Limb (tissue), 2 donors: ENCODE data around the gene MBD3L1.

ENCODE experiments used
- DNase-seq, 2 donors: peaks; one replicate each; pipeline ENCODE4 v3.0.0-alpha.2; 2016; ENCODE audit errors: extremely low spot score in 2 of 2

MBD3L1 gene

DNA sequence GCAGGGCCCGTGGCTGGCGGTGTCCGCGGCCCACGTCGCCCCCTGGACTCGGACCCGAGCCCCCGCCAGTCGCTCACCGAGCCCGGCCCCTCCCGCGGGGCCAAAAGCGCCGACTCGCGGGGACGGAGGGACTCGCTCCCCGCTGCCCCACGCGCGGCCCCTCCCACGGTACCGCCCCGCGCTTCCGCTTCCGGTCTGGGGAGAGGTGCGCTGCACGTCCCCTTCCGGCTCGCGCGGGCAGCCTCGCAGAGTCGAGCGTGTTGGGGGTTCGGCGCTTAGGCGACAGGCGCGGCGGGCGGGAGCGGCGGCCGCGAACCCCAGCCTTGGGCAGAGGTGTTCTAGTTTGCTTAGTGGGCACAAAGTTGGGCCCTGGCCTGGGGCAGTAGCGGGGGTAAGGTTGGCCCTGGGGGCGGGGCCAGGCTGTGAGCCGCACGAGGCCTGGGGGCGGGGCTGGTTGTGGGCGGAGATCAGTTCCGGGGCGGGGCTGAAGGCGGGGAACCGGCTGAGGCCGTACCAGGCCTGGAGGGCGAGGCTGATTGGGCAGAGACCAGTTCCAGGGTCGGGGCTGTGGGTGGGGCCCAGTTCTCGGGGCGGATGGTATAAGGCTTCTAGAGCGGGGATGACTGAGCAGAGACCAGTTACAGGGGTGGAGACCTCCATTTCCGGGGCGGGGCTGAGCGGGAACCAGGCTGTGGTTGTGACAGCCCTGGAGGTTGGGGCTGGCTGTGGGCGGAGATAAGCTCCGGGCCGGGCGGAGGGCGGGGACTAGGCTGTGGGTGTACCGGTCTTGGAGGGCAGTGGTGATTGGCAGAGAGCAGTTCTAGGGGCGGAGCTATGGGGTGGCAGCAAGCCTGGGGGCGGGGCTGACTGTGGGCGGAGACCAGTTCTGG is at the start of gene MBD3L1, which contains the start of gene ZNF558:
TSS of gene MBD3L1 (plus strand) at position 246 of the 890 bp plus-strand sequence. CDS start 10,302 bp downstream, outside the sequence.
TSS of gene ZNF558 (minus strand) at position 173 of the 890 bp plus-strand sequence. CDS start 9,645 bp downstream, outside the sequence.
- peak; percentile 94 to 99 for DNase-seq

DNA sequence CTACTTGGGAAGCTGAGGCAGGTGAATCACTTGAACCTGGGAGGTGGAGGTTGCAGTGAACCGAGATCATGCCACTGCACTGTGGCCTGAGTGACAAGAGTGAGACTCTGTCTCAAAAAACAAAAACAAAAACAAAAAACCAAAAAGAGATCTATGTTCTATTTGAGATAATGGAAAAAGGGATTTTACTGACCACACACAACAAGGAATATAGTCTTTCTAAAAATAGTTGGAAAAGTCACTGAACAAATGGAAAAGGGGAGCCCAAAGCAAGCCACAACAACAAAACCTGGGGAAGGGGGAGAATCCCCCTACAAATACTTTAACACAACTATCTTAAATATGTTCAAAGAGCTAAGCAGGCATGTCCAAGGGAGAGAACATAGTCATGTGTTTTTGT is 37.4 kb upstream of the MBD3L1 start:
- no peak for DNase-seq

DNA sequence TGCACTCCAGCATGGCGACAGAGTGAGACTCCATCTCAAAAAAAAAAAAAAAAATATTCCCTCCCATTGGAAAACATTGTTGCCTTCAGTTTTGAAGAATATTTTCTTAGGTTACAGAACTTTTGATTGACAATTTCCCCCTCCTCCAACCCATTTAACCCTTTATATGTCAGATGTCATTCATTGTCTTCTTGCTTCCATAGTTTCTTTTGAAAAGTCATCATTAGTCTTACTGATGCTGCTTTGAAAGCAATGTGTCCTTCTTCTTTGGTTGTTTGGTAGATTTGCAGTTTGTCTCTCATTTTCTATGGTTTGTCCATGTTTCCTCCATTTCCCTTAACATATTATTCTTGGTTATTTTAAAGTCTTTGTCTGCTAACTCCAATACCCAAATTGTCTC is 25.5 kb upstream of the MBD3L1 start:
- no peak for DNase-seq

DNA sequence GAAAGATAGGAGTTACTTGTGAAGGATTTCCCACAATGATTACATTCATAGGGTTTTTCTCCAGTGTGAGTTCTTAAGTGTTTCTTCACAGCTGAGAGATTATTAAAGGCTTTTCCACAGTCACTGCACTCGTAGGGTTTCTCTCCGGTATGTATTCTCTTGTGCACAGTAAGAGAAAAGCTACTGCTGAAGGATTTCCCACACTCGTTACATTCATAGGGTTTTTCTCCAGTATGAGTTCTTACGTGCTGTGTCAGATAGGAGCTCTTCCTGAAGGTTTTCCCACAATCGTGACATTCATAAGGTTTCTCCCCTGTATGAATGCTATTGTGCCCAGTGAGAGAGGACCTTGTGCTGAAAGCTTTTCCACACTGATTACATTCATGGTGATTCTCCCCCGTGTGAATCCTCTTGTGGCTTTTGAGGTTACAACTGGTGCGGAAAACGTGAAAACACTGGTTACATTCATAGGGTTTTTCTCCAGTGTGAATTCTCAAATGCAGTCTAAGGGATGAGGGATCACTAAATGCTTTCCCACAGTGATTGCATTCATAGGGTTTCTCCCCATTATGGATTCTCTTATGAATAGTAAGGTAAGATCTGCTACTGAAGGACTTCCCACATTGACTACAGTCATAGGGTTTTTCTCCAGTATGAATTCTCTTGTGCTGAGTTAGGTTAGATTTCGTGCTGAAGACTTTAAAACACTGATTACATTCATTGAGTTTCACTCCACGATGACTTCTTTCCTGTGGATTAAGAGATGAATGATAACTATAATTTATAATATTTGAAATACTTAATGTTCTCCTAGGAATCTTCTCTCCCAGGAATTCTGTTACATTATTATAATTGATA is 20.6 kb upstream of the MBD3L1 start:
- DNase-seq, result no peak

DNA sequence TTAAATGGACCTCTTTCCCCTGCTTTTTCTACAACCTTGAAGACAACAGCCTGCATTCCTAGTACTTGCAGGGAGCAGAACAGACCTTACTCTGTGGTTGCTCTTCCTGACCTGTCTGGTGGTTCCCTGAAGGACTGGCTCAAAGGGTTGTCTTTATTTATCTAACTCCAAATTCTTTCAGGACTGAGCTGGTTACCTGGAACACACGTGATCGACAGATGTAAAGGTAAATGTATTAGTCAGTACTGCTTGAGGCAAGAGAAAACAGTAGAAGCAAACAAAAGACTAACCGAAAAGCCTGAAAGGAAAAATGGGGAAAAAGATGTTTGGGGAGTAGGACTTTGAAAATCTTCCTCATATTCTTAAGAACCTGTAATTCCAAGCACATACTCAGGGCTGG is 18.0 kb upstream of the MBD3L1 start:
- DNase-seq, result no peak

DNA sequence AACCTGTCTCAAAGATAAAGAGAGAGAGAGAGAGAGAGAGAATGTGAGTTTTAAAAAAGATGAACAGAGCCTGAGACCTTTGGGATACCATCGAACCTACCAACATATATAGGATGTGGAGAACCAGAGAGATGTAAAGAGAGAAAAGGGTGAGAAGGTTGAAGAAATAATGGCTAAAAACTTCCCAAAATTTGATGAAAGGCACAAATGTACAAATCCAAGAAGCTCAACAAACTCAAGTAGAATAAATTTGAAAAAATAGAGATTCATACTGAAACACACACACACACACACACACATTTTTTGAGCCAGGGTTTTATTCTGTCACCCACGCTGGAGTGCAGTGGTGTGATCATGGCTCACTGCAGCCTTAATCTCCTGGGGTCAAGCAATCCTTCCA is 16.4 kb upstream of the MBD3L1 start:
- DNase-seq, result no peak

DNA sequence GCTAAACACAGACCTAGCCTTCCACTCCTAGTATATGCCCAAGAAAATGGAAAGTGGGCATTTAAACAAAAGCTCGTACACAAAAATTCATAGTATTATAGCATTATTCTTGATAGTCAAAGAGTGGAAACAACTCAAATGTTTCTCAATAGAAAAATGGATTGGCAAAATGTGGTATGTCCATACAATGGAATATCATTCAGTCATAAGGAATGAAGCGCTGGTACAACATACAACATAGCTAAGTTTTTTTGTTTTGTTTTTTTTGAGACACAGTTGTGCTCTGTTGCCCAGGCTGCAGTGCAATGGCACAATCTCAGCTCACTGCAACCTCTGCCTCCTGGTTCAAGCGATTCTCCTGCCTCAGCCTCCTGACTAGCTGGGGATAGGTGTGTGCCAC is 11.9 kb upstream of the MBD3L1 start:
- DNase-seq, result no peak

DNA sequence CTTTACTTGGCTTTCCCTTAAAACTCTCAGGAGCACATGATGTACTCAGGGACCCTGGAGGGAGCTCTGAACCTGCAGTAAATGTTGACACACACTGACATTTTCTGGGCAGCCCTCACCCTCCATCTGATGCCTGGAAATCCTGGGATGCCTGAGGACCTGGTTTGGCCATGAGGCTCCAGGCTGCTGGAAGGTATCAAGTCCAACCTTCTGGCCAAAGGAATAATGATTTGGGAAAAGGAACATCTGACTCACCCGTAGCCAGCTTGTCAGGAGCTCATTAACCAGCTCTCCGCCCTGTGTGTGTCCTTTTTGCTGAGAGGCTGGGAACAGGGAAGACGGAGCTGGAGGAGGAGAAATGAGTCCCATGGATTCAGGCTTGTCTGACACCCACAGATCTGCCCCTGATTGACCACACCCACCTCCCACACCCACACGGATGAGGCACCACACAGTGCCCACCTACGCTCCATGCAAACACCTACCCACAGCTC is 10.4 kb upstream of the MBD3L1 start:
- DNase-seq, result no peak

DNA sequence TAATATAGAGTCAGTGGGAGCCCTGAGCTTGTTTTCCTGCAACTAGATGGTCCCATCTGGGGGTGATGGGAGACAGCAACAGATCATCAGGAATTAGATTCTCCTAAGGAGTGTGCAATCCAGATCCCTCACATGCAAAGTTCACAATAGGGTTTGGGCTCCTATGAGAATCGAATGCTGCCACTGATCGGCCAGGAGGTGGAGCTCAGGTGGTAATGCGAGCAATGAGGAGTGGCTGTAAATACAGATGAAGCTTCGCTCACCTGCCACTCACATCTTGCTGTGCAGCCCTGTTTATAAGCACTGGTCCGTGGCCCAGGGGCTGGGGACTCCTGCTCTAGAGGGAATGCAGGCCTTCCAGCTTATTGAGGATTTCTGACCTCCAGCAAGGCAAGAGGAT is 5.8 kb upstream of the MBD3L1 start:
- DNase-seq, result no peak

DNA sequence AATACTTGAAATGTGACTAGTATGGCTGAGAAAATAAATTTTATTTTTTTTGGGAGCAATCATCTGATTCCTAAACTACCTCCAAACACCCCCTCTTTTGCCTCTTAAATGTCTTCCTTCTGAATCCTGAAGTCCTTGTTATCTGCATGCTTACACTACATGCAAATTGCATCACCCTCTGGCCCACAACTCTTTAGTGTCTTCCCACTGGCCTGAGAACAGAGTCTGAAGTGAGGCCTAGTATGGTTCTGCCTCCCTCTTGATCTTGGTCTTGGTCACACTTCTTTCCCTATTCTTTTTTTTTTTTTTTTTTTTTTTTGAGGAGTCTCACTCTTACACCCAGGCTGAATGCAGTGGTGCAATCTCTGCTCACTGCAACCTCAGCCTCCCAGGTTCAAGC is 4.9 kb upstream of the MBD3L1 start:
- no peak for DNase-seq

DNA sequence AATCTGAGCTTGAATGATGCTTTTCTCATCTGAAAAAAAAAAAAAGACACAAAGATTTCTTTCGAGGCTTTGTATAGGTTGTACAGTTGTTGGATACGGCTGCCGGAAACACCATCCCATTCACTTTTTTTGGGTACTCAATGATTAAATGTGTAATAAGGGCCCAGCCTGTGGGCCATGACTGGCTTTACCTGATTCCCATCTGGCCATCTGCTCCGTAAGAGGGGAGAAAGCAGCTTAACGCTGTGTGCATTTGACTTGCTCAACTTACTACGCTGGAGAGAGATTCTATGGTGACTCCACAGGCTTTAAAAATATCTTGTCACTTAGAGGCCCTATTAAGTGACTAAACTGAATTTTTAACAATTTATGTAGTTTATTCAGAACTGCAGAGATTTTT is 804 bp upstream of the MBD3L1 start:
- peak in 1 of 2 donors; percentile 1 for DNase-seq

DNA sequence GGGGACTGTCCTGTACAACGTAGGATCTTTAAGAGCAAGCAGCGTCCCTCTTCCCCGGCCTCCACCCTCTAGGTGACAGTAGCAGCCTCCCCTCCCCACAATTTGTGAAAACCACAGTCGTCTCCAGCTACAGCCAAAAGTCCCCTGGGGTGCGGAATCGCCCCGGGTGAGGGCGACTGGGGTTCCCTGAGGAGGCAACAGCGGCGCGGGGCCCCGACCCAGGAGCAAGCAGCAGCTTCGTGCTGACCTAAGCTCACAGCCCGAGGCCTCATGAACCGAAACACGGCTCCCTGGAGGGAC is 395 bp upstream of the MBD3L1 start:
- DNase-seq, result peak in 1 of 2 donors; percentile 9

DNA sequence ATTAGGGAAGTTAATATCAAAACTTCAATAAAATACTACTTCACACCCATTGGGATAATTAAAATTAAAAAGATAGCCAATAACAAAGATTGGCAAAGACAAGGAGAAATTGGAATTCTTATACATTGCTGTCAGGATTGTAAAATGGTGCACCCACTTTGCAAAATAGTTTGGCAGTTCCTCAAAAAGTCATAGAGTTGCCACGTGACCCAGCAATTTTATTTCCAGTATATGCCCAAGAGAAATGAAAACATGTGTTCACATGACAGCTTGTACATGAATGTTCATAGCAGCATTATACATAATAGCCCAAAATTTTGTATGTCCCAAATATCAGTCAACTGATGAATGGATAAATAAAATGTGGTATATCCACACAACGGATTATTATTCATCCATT is 3.3 kb downstream of the MBD3L1 start:
- DNase-seq, result no peak

DNA sequence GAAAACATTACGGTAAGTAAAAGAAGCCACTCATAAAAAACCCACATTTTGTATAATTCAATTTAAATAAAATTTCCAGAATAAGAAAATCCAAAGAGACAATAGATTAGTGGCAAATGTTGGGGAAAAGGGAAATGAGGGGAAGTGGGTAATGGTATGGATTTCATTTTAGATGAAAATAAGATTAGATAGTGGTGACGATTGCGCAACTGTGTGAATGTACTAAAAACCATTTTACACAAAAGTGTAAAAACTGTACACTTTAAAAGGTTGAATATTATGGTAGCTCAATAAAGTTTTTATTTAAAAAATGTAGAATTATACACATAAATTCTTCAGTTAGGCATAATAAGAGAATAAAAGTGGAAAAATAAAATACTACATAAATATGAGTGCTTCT is 3.7 kb downstream of the MBD3L1 start:
- no peak for DNase-seq

DNA sequence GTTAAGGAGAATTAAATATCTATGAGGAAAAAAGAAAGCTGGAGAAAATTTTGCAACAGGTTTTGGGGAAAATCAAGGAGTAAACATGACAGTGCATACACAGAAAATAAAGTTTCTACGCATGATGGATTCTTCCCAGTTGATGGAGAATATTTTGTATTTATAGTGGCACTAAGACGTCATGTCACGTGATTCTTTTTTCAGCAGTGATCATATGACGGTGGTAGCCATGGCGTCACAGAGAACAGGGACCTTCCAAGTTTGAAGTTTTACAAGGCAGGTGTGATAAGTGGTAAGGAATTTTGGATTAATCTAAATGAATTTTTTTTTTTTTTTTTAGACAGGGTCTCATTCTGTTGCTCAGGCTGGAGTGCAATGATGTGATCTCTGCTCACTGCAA is 8.5 kb downstream of the MBD3L1 start:
- DNase-seq, result no peak

DNA sequence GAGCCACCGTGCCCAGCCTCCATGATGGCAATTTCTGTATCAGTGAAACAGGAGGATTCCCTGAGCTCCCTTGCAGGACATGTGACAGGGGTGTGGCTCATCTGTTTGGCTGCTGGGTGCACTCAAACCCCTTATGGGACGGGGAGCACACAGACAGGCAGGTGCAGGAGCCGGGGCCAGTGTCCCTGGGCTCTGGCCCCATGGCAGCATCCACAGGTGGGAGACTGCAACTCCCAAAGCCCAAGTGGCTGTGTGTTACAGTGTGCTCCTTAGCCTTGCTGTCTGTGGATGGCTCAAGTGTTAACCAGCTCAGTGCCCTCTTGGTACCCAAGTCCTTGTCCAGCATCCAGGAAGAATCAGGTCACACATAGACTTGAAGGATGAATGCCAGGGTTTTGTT is 14.6 kb downstream of the MBD3L1 start:
- no peak for DNase-seq

DNA sequence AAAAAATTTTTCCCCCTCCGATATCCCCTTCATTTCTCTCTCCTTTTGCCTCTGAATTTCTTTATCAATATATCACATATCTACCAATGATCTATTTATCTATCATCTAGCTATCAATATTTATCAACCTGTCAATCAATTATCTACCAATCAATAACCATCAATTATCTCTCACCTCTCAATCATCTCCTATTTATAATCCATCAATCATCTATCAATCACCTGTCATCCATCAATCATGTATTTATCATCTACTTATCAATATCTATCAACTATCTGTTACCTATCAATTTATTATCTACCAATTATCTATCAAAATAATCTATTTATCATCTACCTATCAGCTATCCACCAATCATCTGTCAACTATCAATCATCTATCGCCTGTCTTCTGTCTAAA is 17.1 kb downstream of the MBD3L1 start:
- DNase-seq, result no peak

DNA sequence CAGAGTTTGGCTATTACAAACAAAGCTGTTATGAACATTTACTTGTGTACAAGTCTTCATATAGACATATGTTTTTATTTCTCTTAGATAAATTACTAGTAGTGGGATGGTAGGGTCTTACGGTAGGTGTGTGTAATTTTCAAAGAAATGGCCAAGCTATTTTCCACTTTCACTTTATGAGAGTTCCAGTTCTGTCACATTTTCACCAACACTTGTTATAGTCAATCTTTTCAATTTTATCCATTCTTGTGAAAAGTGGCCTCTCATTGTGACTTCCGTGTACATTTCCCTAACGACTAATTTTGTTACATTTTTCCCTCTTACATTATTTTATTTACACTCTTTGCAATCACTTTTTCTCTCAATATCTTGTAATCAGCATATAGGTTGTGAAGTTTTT is 18.3 kb downstream of the MBD3L1 start:
- no peak for DNase-seq

DNA sequence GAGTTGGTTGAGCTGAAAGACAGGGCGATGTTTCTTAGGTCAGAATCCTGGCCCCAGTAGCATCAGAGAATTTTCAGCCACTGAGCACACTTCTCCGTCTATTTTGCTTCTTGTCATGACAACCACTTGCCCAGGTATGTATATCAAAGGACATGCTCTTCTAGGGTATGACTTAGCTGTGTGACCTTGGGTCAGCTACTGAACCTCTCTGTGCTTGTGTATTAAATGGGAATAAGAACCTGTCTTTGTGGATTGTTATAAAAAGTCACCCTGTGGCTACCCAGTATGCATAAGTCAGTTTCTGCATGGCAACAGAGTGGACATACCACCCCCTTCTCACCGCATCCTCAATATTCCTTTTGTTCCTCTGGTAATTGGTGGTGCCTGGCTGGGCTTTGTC is 26.1 kb downstream of the MBD3L1 start:
- DNase-seq, result no peak

DNA sequence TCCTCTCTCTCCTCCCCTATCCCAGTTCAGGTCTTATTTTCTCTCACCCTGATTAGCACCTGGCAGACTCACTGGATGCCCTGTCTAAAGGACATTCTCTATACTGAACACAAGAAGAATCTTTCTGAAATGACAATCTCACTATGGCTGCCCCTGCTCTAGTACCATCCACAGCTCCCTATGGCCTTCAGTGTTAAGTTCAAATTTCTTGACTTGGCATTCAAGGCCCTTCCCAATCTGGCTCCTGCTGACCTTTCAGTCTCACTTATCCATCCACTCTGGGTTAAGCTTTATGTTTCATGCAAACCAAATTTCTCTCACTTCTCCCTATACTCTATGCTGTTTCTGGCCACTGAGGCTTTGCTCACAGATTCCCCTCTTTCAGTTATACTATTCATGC is 34.2 kb downstream of the MBD3L1 start:
- no peak for DNase-seq

DNA sequence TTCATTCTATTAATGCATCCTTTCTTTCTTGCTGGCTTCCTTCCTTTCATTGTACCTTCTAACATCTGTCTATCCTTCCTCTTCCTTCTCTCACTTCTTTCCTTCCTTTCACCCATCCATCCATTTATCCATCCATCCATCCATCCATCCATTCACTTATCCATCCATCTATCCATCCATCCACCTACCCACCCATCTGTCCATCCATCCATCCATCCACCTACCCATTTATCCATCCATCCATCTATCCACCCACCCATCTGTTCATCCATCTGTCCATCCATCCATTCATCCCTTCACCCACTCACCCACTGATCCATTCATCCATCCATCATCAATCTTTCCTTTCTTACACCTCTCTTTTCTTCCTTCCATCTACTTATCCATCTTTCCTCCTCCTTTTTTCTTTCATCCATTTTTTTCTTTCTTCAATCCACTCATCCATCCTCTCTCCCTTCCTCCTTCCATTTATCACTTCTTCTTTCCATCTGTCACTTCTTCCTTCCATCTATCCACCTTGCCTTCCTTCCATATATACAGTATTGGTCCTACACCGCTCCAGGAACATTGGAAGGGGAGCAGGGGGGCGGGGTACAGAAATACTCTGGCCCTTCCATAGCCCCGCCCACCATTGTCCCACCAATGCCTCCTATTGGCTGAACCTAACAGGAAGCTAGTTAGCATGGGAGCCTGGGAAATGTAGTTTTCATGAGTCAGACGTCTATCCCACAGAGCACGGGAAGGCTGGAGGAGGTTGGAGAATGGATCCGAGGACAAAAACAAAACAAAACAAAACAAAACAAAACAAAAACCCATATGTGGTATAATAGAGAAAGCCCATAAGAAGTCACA is 45.9 kb downstream of the MBD3L1 start:
- DNase-seq, result no peak
